Hepatocyte (in vitro differentiated cells): ENCODE results near the gene TNF. TPM values are rescaled to one million over a fixed set of nuclear protein-coding genes. Genes with fewer than 3 reads are reported as not detected.

Experiments used
- DNase-seq: peaks from one replicate; pipeline ENCODE4 v3.0.0-alpha.2; 2016; ENCODE audit warnings: low spot score
- H2AFZ ChIP-seq: fragments of 200-600 bp; sonication (generic); 2 replicates; pipeline ENCODE4 v1.6.0; 2016; ENCODE audit warnings: antibody characterized with exemption, mild to moderate bottlenecking
- H3K27ac ChIP-seq: fragments of 200-600 bp; sonication (generic); 2 replicates; pipeline ENCODE4 v1.5.1; 2016; ENCODE audit warnings: mild to moderate bottlenecking
- H3K27me3 ChIP-seq: fragments of 200-600 bp; sonication (generic); 2 replicates; pipeline ENCODE4 v1.6.1; 2016
- H3K36me3 ChIP-seq: fragments of 200-600 bp; sonication (generic); replicated peaks from 2 replicates; pipeline ENCODE4 v1.5.1; 2016; ENCODE audit warnings: low read depth; ENCODE audit not compliant: insufficient read depth
- H3K4me1 ChIP-seq: fragments of 200-600 bp; sonication (generic); 2 replicates; pipeline ENCODE4 v1.5.1; 2016; ENCODE audit warnings: mild to moderate bottlenecking, moderate library complexity; ENCODE audit not compliant: insufficient read depth
- H3K4me2 ChIP-seq: fragments of 200-600 bp; sonication (generic); 2 replicates; pipeline ENCODE4 v1.6.0; 2016
- H3K4me3 ChIP-seq: fragments of 200-600 bp; sonication (generic); 2 replicates; pipeline ENCODE4 v1.5.1; 2016; ENCODE audit warnings: mild to moderate bottlenecking
- H3K79me2 ChIP-seq: fragments of 200-600 bp; sonication (generic); 2 replicates; pipeline ENCODE4 v1.6.0; 2017; ENCODE audit warnings: mild to moderate bottlenecking
- H3K9me2 ChIP-seq: fragments of 200-600 bp; sonication (generic); replicated peaks from 2 replicates; pipeline ENCODE4 v1.6.0; 2017; ENCODE audit warnings: mild to moderate bottlenecking; ENCODE audit not compliant: insufficient read depth
- H3K9me3 ChIP-seq: fragments of 200-600 bp; sonication (generic); 2 replicates; pipeline ENCODE4 v1.5.1; 2016; ENCODE audit warnings: low read depth, mild to moderate bottlenecking
- H4K20me1 ChIP-seq: fragments of 200-600 bp; sonication (generic); 2 replicates; pipeline ENCODE4 v1.6.0; 2016; ENCODE audit warnings: mild to moderate bottlenecking; ENCODE audit not compliant: insufficient read depth, poor library complexity, severe bottlenecking
- CTCF ChIP-seq: fragments of 200-600 bp; sonication (generic); IDR thresholded peaks from 2 replicates; pipeline ENCODE4 v1.5.1; 2016; ENCODE audit warnings: antibody characterized with exemption, mild to moderate bottlenecking; ENCODE audit not compliant: poor library complexity
- EZH2 ChIP-seq: fragments of 200-600 bp; sonication (generic); IDR thresholded peaks from 2 replicates; pipeline ENCODE4 v1.6.1; 2016; ENCODE audit warnings: antibody characterized with exemption, mild to moderate bottlenecking, borderline replicate concordance
- EZH2phosphoT487 ChIP-seq: fragments of 200-600 bp; sonication (generic); IDR thresholded peaks from one replicate; pipeline ENCODE4 v1.6.1; 2018; ENCODE audit warnings: antibody characterized with exemption, mild to moderate bottlenecking, low read depth, moderate library complexity; ENCODE audit not compliant: unreplicated experiment, severe bottlenecking
- WGBS: methylation state at CpG from one replicate; pipeline ENCODE4 v1.1.6; 2016; ENCODE audit warnings: low lambda C conversion rate; ENCODE audit errors: missing lambda C conversion rate; 5-methylcytosine and 5-hydroxymethylcytosine counted together
- polyA plus RNA-seq: library from polyadenylated mRNA; unstranded; fragments of >200 nt; fragmentation: Nextera tagmentation; extraction: Ambion mirVana; gene quantifications from 2 replicates; pipeline ENCODE4 v1.2.1, GENCODE V29; 2016
- total RNA-seq: library from RNA; depleted of rRNA; stranded (reverse); fragments of >200 nt; gene quantifications from 2 replicates; pipeline ENCODE4 v1.2.3, GENCODE V29; 2014

TNF gene
- total and polyA plus RNA-seq, 2 experiments from 2014 or later = 0.63 to 0.91 TPM

- no peak for DNase-seq
- Histone ChIP-seq H3K36me3 (peaks cover 4% of the 10 kb centered on the region), H3K4me3 (no peak within 1 kb of the TSS), H3K27me3 (no peaks in the 10 kb centered on the region), H3K79me2 (peaks cover 7% of the 10 kb centered on the region), H3K9me3 (no peaks in the 10 kb centered on the region), H3K27ac (no peak within 1 kb of the TSS), H3K4me2 (no peak within 1 kb of the TSS), H2AFZ (no peak within 1 kb of the TSS), H3K4me1 (no peaks in the 10 kb centered on the region), H3K9me2 (no peaks in the 10 kb centered on the region), H4K20me1 (peaks cover 34% of the 10 kb centered on the region)
- WGBS = 77% methylated on average over 6 of the region's 7 CpGs
- TF ChIP-seq EZH2phosphoT487 (no peak), CTCF (no peak), EZH2 (no peak)
These were observed 46.5 kb upstream of the TNF start, which contains the start of gene MCCD1 for GRCh38 chr6:31528821-31529328. Gene MCCD1 (plus strand): TSS chr6:31528962. CDS start chr6:31529015, 53 bp downstream.

- H3K9me2 ChIP-seq = no peaks in the 10 kb centered on the region
- H3K79me2 ChIP-seq = peaks cover 12% of the 10 kb centered on the region
- no peak for DNase-seq
- H3K4me3 ChIP-seq = no peak overlapping the region
- H2AFZ ChIP-seq = no peak overlapping the region
- H3K36me3 ChIP-seq = peaks cover 4% of the 10 kb centered on the region
- H3K9me3 ChIP-seq = no peaks in the 10 kb centered on the region
- H3K4me1 ChIP-seq = no peaks in the 10 kb centered on the region
- 57% methylated on average over 12 of the region's 12 CpGs for WGBS
- H4K20me1 ChIP-seq = peaks cover 40% of the 10 kb centered on the region
- no peak overlapping the region for H3K4me2 ChIP-seq
- TF ChIP-seq EZH2 (no peak), CTCF (no peak), EZH2phosphoT487 (no peak)
- H3K27ac ChIP-seq = no peak overlapping the region
- no peaks in the 10 kb centered on the region for H3K27me3 ChIP-seq
These were observed 45.8 kb upstream of the TNF start for GRCh38 chr6:31529329-31530150.

DNA sequence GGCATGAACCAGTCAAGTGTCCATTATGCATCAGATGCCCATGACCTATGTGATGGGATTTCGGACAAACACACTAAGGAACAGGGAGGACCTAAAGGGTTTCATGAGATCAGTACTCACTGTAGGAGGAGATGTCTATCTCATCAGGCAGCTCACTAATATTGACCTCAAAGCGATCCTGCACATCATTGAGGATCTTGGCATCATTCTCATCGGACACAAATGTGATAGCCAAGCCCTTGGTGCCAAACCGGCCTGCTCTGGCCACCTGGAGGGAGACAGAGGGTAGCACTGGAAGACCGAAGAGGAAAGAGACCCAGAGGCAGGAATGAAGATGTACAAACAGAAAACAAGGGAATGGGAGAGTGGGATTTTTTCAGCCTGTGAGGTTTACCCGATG, 44.7 kb upstream of the TNF start:
- Histone ChIP-seq H3K36me3 (peaks cover 6% of the 10 kb centered on the region), H3K79me2 (peaks cover 23% of the 10 kb centered on the region), H2AFZ (no peak overlapping the region), H3K4me2 (no peak overlapping the region), H4K20me1 (peaks cover 51% of the 10 kb centered on the region), H3K9me2 (no peaks in the 10 kb centered on the region), H3K4me1 (no peaks in the 10 kb centered on the region), H3K27me3 (no peaks in the 10 kb centered on the region), H3K9me3 (no peaks in the 10 kb centered on the region), H3K27ac (no peak overlapping the region), H3K4me3 (no peak overlapping the region)
- no peak for DNase-seq
- TF ChIP-seq CTCF (no peak), EZH2phosphoT487 (no peak), EZH2 (no peak)
- WGBS = 80% methylated on average over 6 of the region's 6 CpGs
